Inflammatory macrophage (primary cell): ENCODE results near the gene BCL7A.

Experiments used
- DNase-seq, 2 donors: peaks; one replicate each; pipeline ENCODE4 v3.0.0-alpha.2; 2020 to 2022

The BCL7A gene

GRCh38 chr12:122001466-122002209 is 20.0 kb upstream of the BCL7A start:
- DNase-seq: no peak

GRCh38 chr12:122003651-122004611 is 17.8 kb upstream of the BCL7A start:
- no peak for DNase-seq

- no peak for DNase-seq
These were observed 17.0 kb upstream of the BCL7A start for GRCh38 chr12:122004633-122005071.

GRCh38 chr12:122005252-122005776 is 16.4 kb upstream of the BCL7A start:
- no peak for DNase-seq

- no peak for DNase-seq
These were observed 15.3 kb upstream of the BCL7A start for GRCh38 chr12:122006186-122006926.

- DNase-seq: no peak
These were observed 11.9 kb upstream of the BCL7A start for GRCh38 chr12:122009741-122010140.

- peak in 1 of 2 donors; percentile 22 for DNase-seq
These were observed 9.5 kb upstream of the BCL7A start for GRCh38 chr12:122012184-122012583.

GRCh38 chr12:122013136-122013535 is 8.5 kb upstream of the BCL7A start:
- DNase-seq: no peak

- no peak for DNase-seq
These were observed 7.7 kb upstream of the BCL7A start for GRCh38 chr12:122013791-122014590.

GRCh38 chr12:122014781-122015180 is 6.9 kb upstream of the BCL7A start:
- DNase-seq: no peak

- DNase-seq: no peak
These were observed 3.2 kb upstream of the BCL7A start for GRCh38 chr12:122018457-122018856.

- no peak for DNase-seq
These were observed 2.7 kb upstream of the BCL7A start for GRCh38 chr12:122018937-122019336.

GRCh38 chr12:122020795-122021192 is 890 bp upstream of the BCL7A start:
- no peak for DNase-seq

- DNase-seq: no peak
These were observed 377 bp upstream of the BCL7A start for GRCh38 chr12:122021193-122021821.

GRCh38 chr12:122022393-122023338 is 982 bp downstream of the BCL7A start:
- peak in 1 of 2 donors; percentile 32 for DNase-seq

GRCh38 chr12:122023339-122024131 is 1.9 kb downstream of the BCL7A start:
- peak in 1 of 2 donors; percentile 27 for DNase-seq

- DNase-seq: no peak
These were observed 2.6 kb downstream of the BCL7A start for GRCh38 chr12:122024132-122024785.

- DNase-seq: no peak
These were observed 5.1 kb downstream of the BCL7A start for GRCh38 chr12:122026706-122027333.
